T-helper 17 cell (primary cell): ENCODE results near the gene GPC6. TPM values are rescaled to one million over a fixed set of nuclear protein-coding genes. Genes with fewer than 3 reads are reported as not detected.
"Not testable (repeated sequence)": the region's sequence is repeated elsewhere in the genome, so short reads cannot be mapped to it uniquely, and the experiment has no call there.

Source experiments
- ATAC-seq: fragments of 150-1000 bp; cut with Tn5 transposase; 2 replicates; pipeline ENCODE4 v1.10.0; 2021; ENCODE audit warnings: mild to moderate bottlenecking, moderate library complexity
- DNase-seq, 3 donors: peaks; one replicate each; pipeline versions ENCODE4 v3.0.0 to v3.0.0-alpha.2; 2020 to 2021
- H3K9me3 ChIP-seq: one replicate; pipeline ENCODE4 v1.7.0; 2013; ENCODE audit warnings: low read length, mild to moderate bottlenecking; ENCODE audit not compliant: control insufficient read depth, poor library complexity, severe bottlenecking
- H3K27ac Mint-ChIP-seq: one replicate; pipeline ENCODE4 v1.8.0; 2022; ENCODE audit warnings: mild to moderate bottlenecking, moderate library complexity, mixed read lengths
- H3K27me3 Mint-ChIP-seq: one replicate; pipeline ENCODE4 v1.8.0; 2022; ENCODE audit warnings: mixed read lengths
- H3K36me3 Mint-ChIP-seq: one replicate; pipeline ENCODE4 v1.8.0; 2022; ENCODE audit warnings: low read depth, mixed read lengths
- H3K4me1 Mint-ChIP-seq: one replicate; pipeline ENCODE4 v1.8.0; 2022; ENCODE audit warnings: mild to moderate bottlenecking, mixed read lengths
- H3K4me3 Mint-ChIP-seq: one replicate; pipeline ENCODE4 v1.8.0; 2022; ENCODE audit warnings: mild to moderate bottlenecking, moderate library complexity, mixed read lengths
- total RNA-seq, 4 donors: library from RNA in 2 of 4; stranded (reverse) in 2 of 4; gene quantifications; one replicate each; pipeline ENCODE4 v1.2.3 and lab custom pipeline; 2022 to 2026

The GPC6 gene
- total RNA-seq, 2 donors from 2014 or later = not detected

DNA sequence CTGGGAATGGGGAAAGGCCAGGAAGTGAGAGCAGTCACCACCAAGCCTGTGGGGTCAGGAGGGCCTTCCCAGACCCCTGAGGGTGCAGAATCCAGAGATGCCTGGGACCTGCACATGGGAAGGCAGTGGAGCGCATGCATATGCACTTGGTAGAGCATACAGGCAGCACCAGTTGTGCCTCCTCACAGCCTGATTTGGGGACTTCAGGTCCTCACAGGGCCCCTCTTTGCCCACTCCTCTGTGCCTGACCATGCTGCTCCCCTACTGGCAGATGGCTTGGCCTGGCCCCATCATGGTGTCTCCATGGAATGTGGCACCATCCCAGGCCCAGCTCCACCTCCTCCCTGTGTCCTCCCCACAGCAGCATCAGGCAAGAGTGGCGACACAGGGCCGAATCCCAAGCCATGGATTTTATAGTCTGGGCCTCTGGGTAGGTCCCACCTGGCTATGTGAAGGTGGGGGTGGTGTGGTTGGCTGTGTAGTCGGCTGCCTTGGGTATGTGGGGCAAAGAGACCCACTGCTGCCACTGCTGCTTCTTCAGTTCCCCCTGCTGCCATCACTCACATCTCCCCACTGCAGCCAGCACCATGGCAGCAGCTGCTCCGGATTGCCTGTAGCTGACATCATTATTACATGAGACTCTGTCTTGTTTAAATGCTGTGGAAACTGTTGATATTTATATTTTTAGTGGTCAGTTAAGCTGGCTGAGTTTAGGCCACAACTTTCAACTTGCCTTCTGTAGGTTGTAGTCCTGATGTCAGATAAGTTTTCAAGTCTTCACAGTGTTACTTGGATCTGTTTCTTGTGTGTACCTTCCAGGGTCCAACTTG lies 247.0 kb downstream of the GPC6 start:
- ATAC-seq = no peak

GRCh38 chr13:93476175-93476574 lies 249.6 kb downstream of the GPC6 start:
- H3K9me3 ChIP-seq = no peaks in the 10 kb centered on the region
- DNase-seq (no peak), ATAC-seq (no peak)
- no peaks in the 10 kb centered on the region for H3K4me1 Mint-ChIP-seq
- H3K4me3 Mint-ChIP-seq = no peak overlapping the region
- H3K27me3 Mint-ChIP-seq = no peaks in the 10 kb centered on the region
- no peak overlapping the region for H3K27ac Mint-ChIP-seq
- H3K36me3 Mint-ChIP-seq = no peaks in the 10 kb centered on the region

More for the DNA sequence above, 247.0 kb downstream of the GPC6 start:
- no peak overlapping the region for H3K4me3 Mint-ChIP-seq
- no peak overlapping the region for H3K27ac Mint-ChIP-seq
- DNase-seq = no peak
- H3K27me3 Mint-ChIP-seq = no peaks in the 10 kb centered on the region
- H3K36me3 Mint-ChIP-seq = no peaks in the 10 kb centered on the region
- no peaks in the 10 kb centered on the region for H3K9me3 ChIP-seq
- H3K4me1 Mint-ChIP-seq = no peaks in the 10 kb centered on the region

GRCh38 chr13:93477238-93477637 lies 250.6 kb downstream of the GPC6 start:
- no peak overlapping the region for H3K4me3 Mint-ChIP-seq
- no peaks in the 10 kb centered on the region for H3K9me3 ChIP-seq
- H3K36me3 Mint-ChIP-seq = no peaks in the 10 kb centered on the region
- ATAC-seq (no peak), DNase-seq (no peak)
- H3K27ac Mint-ChIP-seq = no peak overlapping the region
- no peaks in the 10 kb centered on the region for H3K27me3 Mint-ChIP-seq
- H3K4me1 Mint-ChIP-seq = no peaks in the 10 kb centered on the region

DNA sequence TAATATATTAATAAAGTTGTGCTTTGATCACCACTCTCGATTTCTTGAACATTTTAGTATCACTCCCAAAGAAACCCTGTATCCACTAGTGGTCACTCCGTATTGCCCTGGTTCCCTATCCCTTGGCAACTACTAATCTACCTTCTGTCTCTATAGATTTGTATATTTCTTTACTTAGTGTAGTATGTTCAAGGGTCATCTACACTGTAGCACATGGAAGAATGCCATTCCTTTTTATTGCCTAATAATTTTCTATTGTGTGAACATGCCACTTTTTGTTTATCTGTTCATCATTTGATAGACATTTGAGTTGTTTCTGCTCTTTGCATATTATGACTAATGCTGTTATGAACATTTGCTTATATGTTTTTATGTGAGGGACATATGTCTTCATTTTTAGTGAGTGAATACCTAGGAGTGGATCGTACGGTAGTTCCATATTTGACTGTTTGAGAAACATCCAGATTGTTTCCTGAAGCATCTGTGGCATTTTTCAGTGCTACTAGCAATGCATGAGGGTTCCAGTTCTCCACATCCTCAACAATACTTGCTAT lies 254.0 kb downstream of the GPC6 start:
- no peaks in the 10 kb centered on the region for H3K36me3 Mint-ChIP-seq
- no peaks in the 10 kb centered on the region for H3K27me3 Mint-ChIP-seq
- ATAC-seq (no peak), DNase-seq (no peak)
- no peaks in the 10 kb centered on the region for H3K9me3 ChIP-seq
- no peak overlapping the region for H3K27ac Mint-ChIP-seq
- no peak overlapping the region for H3K4me3 Mint-ChIP-seq
- no peaks in the 10 kb centered on the region for H3K4me1 Mint-ChIP-seq

GRCh38 chr13:93496117-93496516 lies 269.5 kb downstream of the GPC6 start:
- not testable (repeated sequence) for H3K4me1 Mint-ChIP-seq, H3K27ac Mint-ChIP-seq, DNase-seq, H3K9me3 ChIP-seq, H3K36me3 Mint-ChIP-seq, ATAC-seq, H3K27me3 Mint-ChIP-seq, H3K4me3 Mint-ChIP-seq

- no peak for DNase-seq
- ATAC-seq = no peak
- H3K9me3 ChIP-seq = no peaks in the 10 kb centered on the region
- Mint-ChIP-seq H3K27me3 (peaks cover 10% of the 10 kb centered on the region), H3K4me1 (no peaks in the 10 kb centered on the region), H3K36me3 (no peaks in the 10 kb centered on the region), H3K27ac (no peak overlapping the region), H3K4me3 (no peak overlapping the region)
Measured at GRCh38 chr13:93496985-93497673, 270.5 kb downstream of the GPC6 start.

GRCh38 chr13:93499991-93500390 lies 273.4 kb downstream of the GPC6 start:
- peaks cover 10% of the 10 kb centered on the region for H3K27me3 Mint-ChIP-seq
- no peaks in the 10 kb centered on the region for H3K4me1 Mint-ChIP-seq
- no peaks in the 10 kb centered on the region for H3K36me3 Mint-ChIP-seq
- ATAC-seq (no peak), DNase-seq (no peak)
- H3K27ac Mint-ChIP-seq = no peak overlapping the region
- no peaks in the 10 kb centered on the region for H3K9me3 ChIP-seq
- no peak overlapping the region for H3K4me3 Mint-ChIP-seq

DNA sequence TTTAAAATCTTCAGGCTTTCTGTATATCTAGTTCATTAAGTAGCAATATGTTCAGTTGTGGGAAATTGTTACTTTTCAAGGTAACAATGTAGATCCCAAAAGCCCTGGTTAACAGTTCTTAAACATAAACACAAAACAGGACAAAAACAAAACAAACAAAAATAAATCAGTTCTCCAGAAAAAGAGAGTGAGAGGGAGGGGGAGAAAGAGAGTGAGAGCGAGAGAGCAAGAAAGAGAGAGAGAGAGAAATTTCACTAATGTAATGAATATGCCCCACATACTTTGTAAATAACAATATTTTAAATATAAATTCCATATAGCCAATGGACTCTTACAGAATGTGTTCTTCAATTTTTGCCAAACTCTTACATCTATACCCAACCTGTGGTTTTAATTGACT lies 275.5 kb downstream of the GPC6 start:
- DNase-seq (no peak), ATAC-seq (no peak)
- no peaks in the 10 kb centered on the region for H3K9me3 ChIP-seq
- Mint-ChIP-seq H3K27me3 (peaks cover 10% of the 10 kb centered on the region), H3K27ac (no peak overlapping the region), H3K4me3 (no peak overlapping the region), H3K36me3 (no peaks in the 10 kb centered on the region), H3K4me1 (no peaks in the 10 kb centered on the region)

GRCh38 chr13:93502987-93503615 lies 276.5 kb downstream of the GPC6 start:
- H3K4me3 Mint-ChIP-seq = no peak overlapping the region
- H3K27ac Mint-ChIP-seq = no peak overlapping the region
- H3K36me3 Mint-ChIP-seq = no peaks in the 10 kb centered on the region
- peaks cover 10% of the 10 kb centered on the region for H3K27me3 Mint-ChIP-seq
- ATAC-seq = no peak
- DNase-seq = no peak
- no peaks in the 10 kb centered on the region for H3K4me1 Mint-ChIP-seq
- H3K9me3 ChIP-seq = no peaks in the 10 kb centered on the region

- no peaks in the 10 kb centered on the region for H3K36me3 Mint-ChIP-seq
- ATAC-seq (no peak), DNase-seq (no peak)
- no peaks in the 10 kb centered on the region for H3K4me1 Mint-ChIP-seq
- H3K27ac Mint-ChIP-seq = no peak overlapping the region
- no peak overlapping the region for H3K4me3 Mint-ChIP-seq
- no peaks in the 10 kb centered on the region for H3K27me3 Mint-ChIP-seq
- no peaks in the 10 kb centered on the region for H3K9me3 ChIP-seq
Measured at GRCh38 chr13:93505104-93505952, 278.7 kb downstream of the GPC6 start.

- no peaks in the 10 kb centered on the region for H3K27me3 Mint-ChIP-seq
- ATAC-seq (no peak), DNase-seq (no peak)
- no peak overlapping the region for H3K4me3 Mint-ChIP-seq
- no peaks in the 10 kb centered on the region for H3K9me3 ChIP-seq
- peaks cover 2% of the 10 kb centered on the region for H3K4me1 Mint-ChIP-seq
- no peaks in the 10 kb centered on the region for H3K36me3 Mint-ChIP-seq
- no peak overlapping the region for H3K27ac Mint-ChIP-seq
Measured at GRCh38 chr13:93511011-93511410, 284.4 kb downstream of the GPC6 start.

DNA sequence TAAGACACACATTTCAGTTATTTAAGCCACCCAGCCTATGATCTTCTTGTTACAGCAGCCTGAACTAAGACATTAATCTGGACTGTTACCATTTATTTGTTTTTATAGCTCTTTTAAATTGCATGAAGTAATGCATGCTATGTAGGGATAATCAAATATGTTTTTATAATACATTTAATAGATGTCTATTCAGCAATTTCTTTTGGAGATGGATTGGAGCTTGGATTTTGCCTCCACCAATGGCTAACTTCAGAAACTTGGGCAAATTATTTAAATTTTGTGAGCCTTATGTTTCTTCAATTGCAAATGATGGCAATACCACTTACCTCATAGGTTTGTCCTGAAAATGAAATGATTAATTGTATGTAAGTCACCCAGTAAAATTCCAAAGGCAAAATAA lies 288.7 kb downstream of the GPC6 start:
- ATAC-seq (no peak), DNase-seq (no peak)
- no peak overlapping the region for H3K27ac Mint-ChIP-seq
- no peaks in the 10 kb centered on the region for H3K27me3 Mint-ChIP-seq
- H3K4me1 Mint-ChIP-seq = peaks cover 2% of the 10 kb centered on the region
- no peaks in the 10 kb centered on the region for H3K36me3 Mint-ChIP-seq
- H3K4me3 Mint-ChIP-seq = no peak overlapping the region
- no peaks in the 10 kb centered on the region for H3K9me3 ChIP-seq

DNA sequence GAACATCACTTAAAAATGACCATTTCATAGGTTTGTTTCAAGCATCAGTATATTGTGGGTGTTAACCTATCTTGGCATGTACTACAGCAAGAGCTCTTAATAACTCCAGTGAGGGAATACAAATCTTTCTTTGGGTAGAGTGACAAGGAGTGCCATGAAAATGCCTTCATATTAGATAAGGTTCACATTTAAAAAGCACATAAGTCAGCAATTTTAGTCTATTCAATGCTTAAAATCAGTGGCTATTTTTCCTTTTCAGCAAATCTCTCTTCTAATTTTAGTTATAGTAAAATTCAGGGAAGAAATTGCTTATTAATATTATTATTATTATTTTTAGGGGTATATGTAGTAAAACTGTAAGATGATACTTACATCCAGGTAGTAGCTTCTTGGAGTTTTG lies 291.1 kb downstream of the GPC6 start:
- DNase-seq (no peak), ATAC-seq (no peak)
- no peaks in the 10 kb centered on the region for H3K9me3 ChIP-seq
- Mint-ChIP-seq H3K27ac (no peak overlapping the region), H3K36me3 (no peaks in the 10 kb centered on the region), H3K27me3 (no peaks in the 10 kb centered on the region), H3K4me3 (no peak overlapping the region), H3K4me1 (no peaks in the 10 kb centered on the region)
